Endothelial cell of umbilical vein (primary cell): Measurements from ENCODE around the gene BHLHE41. TPM values are rescaled to one million over a fixed set of nuclear protein-coding genes. Genes with fewer than 3 reads are reported as not detected.

Experiments used
- BruUV-seq: library from RNA; stranded (reverse); fragments of 400-500 nt; replicated peaks from 2 replicates; lab custom pipeline; 2021; lab: Mats Ljungman, UMichigan
- CTCF ChIA-PET: fragments of 300-600, 350-600 bp; sonication (Branson Sonifier 250); formaldehyde crosslinking; loops from one replicate; lab custom pipeline; 2021; ENCODE audit warnings: antibody characterized with exemption, inconsistent platforms; lab: Charles Lee
- POLR2A ChIA-PET: fragments of 300-600, 350-600 bp; sonication (Branson Sonifier 250); formaldehyde crosslinking; loops from one replicate; lab custom pipeline; 2021; ENCODE audit warnings: antibody characterized with exemption, inconsistent platforms; lab: Charles Lee
- DNase-seq: peaks from one replicate; pipeline ENCODE4 v3.0.0-alpha.2; 2011; ENCODE audit warnings: low read depth, low spot score
- FAIRE-seq: peaks from 2 replicates; lab custom pipeline; 2011; peaks lifted over from hg19 to GRCh38; lab: Jason Lieb, UNC
- H2AFZ ChIP-seq: 2 replicates; pipeline ENCODE4 v1.6.0; 2012; ENCODE audit warnings: low read depth, low read length, control low read depth, inconsistent platforms
- H3K27ac ChIP-seq: 2 replicates; pipeline ENCODE4 v1.5.1; 2011; ENCODE audit warnings: low read depth, mild to moderate bottlenecking, control low read depth, low read length, moderate library complexity; ENCODE audit not compliant: insufficient read depth
- H3K27me3 ChIP-seq, 2 experiments: 2 replicates each; pipeline versions ENCODE4 v1.6.0 to v1.6.1; 2011; ENCODE audit warnings: low read length in 2 of 2, mixed read lengths in 1 of 2; ENCODE audit not compliant: control insufficient read depth in 2 of 2, insufficient read depth in 2 of 2
- H3K36me3 ChIP-seq, 2 experiments: 2 replicates in 1 of 2; 3 replicates in 1 of 2; pipeline ENCODE4 v1.5.1; 2011; ENCODE audit warnings: low read length in 2 of 2, mild to moderate bottlenecking in 1 of 2, moderate library complexity in 1 of 2; ENCODE audit not compliant: control insufficient read depth in 2 of 2, insufficient read depth in 2 of 2; ENCODE audit errors: extremely low read depth in 1 of 2
- H3K4me1 ChIP-seq: 3 replicates; pipeline ENCODE4 v1.5.1; 2011; ENCODE audit warnings: mild to moderate bottlenecking, low read length; ENCODE audit not compliant: control insufficient read depth, insufficient read depth; ENCODE audit errors: extremely low read depth
- H3K4me2 ChIP-seq: 2 replicates; pipeline ENCODE4 v1.6.1; 2011; ENCODE audit warnings: low read length, control low read depth, mixed read lengths; ENCODE audit not compliant: insufficient read depth
- H3K4me3 ChIP-seq, 3 experiments: fragments of 200-600 bp in 1 of 3; sonication (generic), shearing (Covaris generic) in 1 of 3; replicated peaks in 1 of 3; 2 replicates each; pipeline ENCODE4 v1.5.1; 2011 to 2016; ENCODE audit warnings: control low read depth in 3 of 3, low read length in 3 of 3, mild to moderate bottlenecking in 2 of 3, inconsistent platforms in 1 of 3, low read depth in 1 of 3, moderate library complexity in 1 of 3; ENCODE audit not compliant: insufficient read depth in 1 of 3
- H3K79me2 ChIP-seq: 2 replicates; pipeline ENCODE4 v1.6.0; 2012; ENCODE audit warnings: low read length, inconsistent platforms; ENCODE audit not compliant: control insufficient read depth, insufficient read depth
- H3K9ac ChIP-seq: replicated peaks from 2 replicates; pipeline ENCODE3; 2011; ENCODE audit warnings: low read length, control low read depth; ENCODE audit not compliant: insufficient read depth; ENCODE audit errors: extremely low read depth
- H3K9me1 ChIP-seq: replicated peaks from 3 replicates; pipeline ENCODE4 v1.6.0; 2011; ENCODE audit warnings: mild to moderate bottlenecking, low read length; ENCODE audit not compliant: control insufficient read depth, insufficient read depth; ENCODE audit errors: extremely low read depth
- H3K9me3 ChIP-seq: replicated peaks from 2 replicates; pipeline ENCODE4 v1.5.1; 2012; ENCODE audit warnings: low read length, inconsistent platforms; ENCODE audit not compliant: control insufficient read depth, insufficient read depth
- H4K20me1 ChIP-seq: replicated peaks from 2 replicates; pipeline ENCODE3; 2011; ENCODE audit warnings: mild to moderate bottlenecking, low read length; ENCODE audit not compliant: control insufficient read depth, insufficient read depth; ENCODE audit errors: extremely low read depth
- CTCF ChIP-seq, 2 donors: IDR thresholded peaks; 1 replicate in 1 of 2; 2 replicates in 1 of 2; pipeline ENCODE4 v1.5.1; 2011; ENCODE audit warnings: low read length in 2 of 2, mild to moderate bottlenecking in 2 of 2, moderate library complexity in 2 of 2, control low read depth in 1 of 2, inconsistent platforms in 1 of 2, low read depth in 1 of 2; ENCODE audit not compliant: insufficient read depth in 1 of 2; ENCODE audit errors: extremely low read depth in 1 of 2
- EZH2 ChIP-seq: IDR thresholded peaks from 2 replicates; pipeline ENCODE4 v1.6.1; 2012; ENCODE audit warnings: borderline replicate concordance, low read depth, mild to moderate bottlenecking, moderate library complexity, low read length, inconsistent platforms; ENCODE audit not compliant: severe bottlenecking
- FOS ChIP-seq: IDR thresholded peaks from 2 replicates; pipeline ENCODE4 v1.6.1; 2011; ENCODE audit warnings: mild to moderate bottlenecking, low read length, moderate library complexity, borderline replicate concordance; ENCODE audit not compliant: insufficient read depth
- GATA2 ChIP-seq: IDR thresholded peaks from 2 replicates; pipeline ENCODE4 v1.7.0; 2011; ENCODE audit warnings: low read depth, mild to moderate bottlenecking, moderate library complexity, mixed read lengths, low read length; ENCODE audit not compliant: insufficient read length, insufficient read depth
- JUN ChIP-seq: IDR thresholded peaks from 2 replicates; pipeline ENCODE4 v1.6.1; 2011; ENCODE audit warnings: borderline replicate concordance, low read depth; ENCODE audit not compliant: insufficient read length, insufficient read depth
- MAX ChIP-seq: IDR thresholded peaks from 2 replicates; pipeline ENCODE4 v1.6.1; 2011; ENCODE audit not compliant: insufficient read depth, insufficient read length
- MYC ChIP-seq: IDR thresholded peaks from one replicate; pipeline ENCODE4 v1.6.1; 2011; ENCODE audit warnings: mild to moderate bottlenecking, low read depth, low read length
- POLR2A ChIP-seq: IDR thresholded peaks from 2 replicates; pipeline ENCODE4 v1.6.1; 2012; ENCODE audit warnings: low read depth, mild to moderate bottlenecking, control low read depth, low read length
- POLR2AphosphoS5 ChIP-seq: IDR thresholded peaks from 2 replicates; pipeline ENCODE4 v1.6.1; 2012; ENCODE audit warnings: low read depth, mild to moderate bottlenecking, control low read depth, low read length, moderate library complexity; ENCODE audit not compliant: insufficient read depth
- dilution Hi-C: fragments of 300-500 bp; cut with MboI; formaldehyde crosslinking; loops from one replicate; pipeline ENCODE4 v1.15.0; 2019; ENCODE audit warnings: low sequenced_read_pairs; ENCODE audit not compliant: extremely low pct_ligation_motif_present
- intact Hi-C: fragments of 100-400 bp; cut with micrococcal nuclease; formaldehyde crosslinking; loops from one replicate; pipeline ENCODE4 v1.10.0; 2022
- polyA plus RNA-seq, 4 experiments: library from polyadenylated mRNA; depleted of rRNA in 3 of 4; stranded (reverse) in 3 of 4; unstranded in 1 of 4; fragments of >200 nt; gene quantifications; 2 replicates each; pipeline versions ENCODE4 v1.2.1 to v1.2.3, GENCODE V29; 2011 to 2012; ENCODE audit warnings: missing spikeins in 1 of 4
- total RNA-seq: library from RNA; stranded (reverse); gene quantifications from 2 replicates; pipeline ENCODE4 v1.2.3, GENCODE V29; 2021

Gene BHLHE41
- total and polyA plus RNA-seq, 2 donors (not counting 3 experiments of a cell fraction or from before 2014, with no cell fraction given), result 0.12 to 0.24 TPM

DNA sequence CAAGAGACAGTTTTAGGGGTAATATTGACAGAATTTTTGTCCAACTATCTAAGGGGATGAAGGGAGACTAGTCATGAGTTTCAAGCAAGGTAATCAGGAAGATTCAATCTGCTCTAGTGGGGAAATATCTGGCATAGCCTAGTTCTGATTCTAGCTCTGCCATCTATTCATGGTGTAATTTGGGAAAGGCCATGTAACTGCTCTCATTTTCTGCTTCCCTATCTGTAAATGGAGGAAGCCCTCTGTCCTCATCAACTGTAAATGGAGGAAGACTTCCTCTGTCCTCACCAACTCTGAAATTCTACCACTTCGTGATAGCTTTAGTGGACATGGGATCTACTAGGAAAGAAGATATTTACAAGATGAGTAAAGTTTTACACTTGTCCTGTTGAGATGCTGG is 37.9 kb downstream of the BHLHE41 start:
- no peak overlapping the region for H3K4me2 ChIP-seq
- ChIA-PET CTCF (interaction anchor here (1.2 kb wide), 1 partner anchor 10 kb away, joined by 5 read pairs; no protein-coding TSS in a partner anchor), POLR2A (no interaction called here)
- H3K27me3 ChIP-seq, result no peaks in the 10 kb centered on the region
- H3K9me3 ChIP-seq, result no peaks in the 10 kb centered on the region
- no peaks in the 10 kb centered on the region for H3K36me3 ChIP-seq
- TF ChIP-seq MYC, result no peak
- TF ChIP-seq JUN, result no peak
- no peak for TF ChIP-seq GATA2
- TF ChIP-seq CTCF (IDR thresholded peaks at IDR 0.05; ENCODE audit: extremely low read depth in 1 of 2, insufficient read depth in 1 of 2, low read depth in 1 of 2, low read length in 2 of 2), result no peak
- TF ChIP-seq POLR2A, result no peak
- TF ChIP-seq FOS, result no peak
- no peak for TF ChIP-seq MAX
- TF ChIP-seq EZH2, result no peak
- no peak for TF ChIP-seq POLR2AphosphoS5
- H3K4me1 ChIP-seq, result no peaks in the 10 kb centered on the region
- H3K9me1 ChIP-seq, result no peaks in the 10 kb centered on the region
- DNase-seq (no peak), FAIRE-seq (no peak)
- no peak overlapping the region for H3K9ac ChIP-seq
- no peak overlapping the region for H3K4me3 ChIP-seq
- H2AFZ ChIP-seq, result no peak overlapping the region
- no peak overlapping the region for H3K27ac ChIP-seq
- H4K20me1 ChIP-seq, result no peaks in the 10 kb centered on the region
- dilution Hi-C loops (no loop called here), intact Hi-C loops (no loop called here)
- BruUV-seq, result no TSS peak
- H3K79me2 ChIP-seq, result no peaks in the 10 kb centered on the region
